NCI-H146 treated with DMSO at 0.1 percent for 48 hours (cell line): Measurements from ENCODE around the gene CLEC17A.
"Not testable (repeated sequence)": the region's sequence is repeated elsewhere in the genome, so short reads cannot be mapped to it uniquely, and the experiment has no call there.

ENCODE experiments used
- DNase-seq: peaks from one replicate; lab custom pipeline; 2025; ENCODE audit not compliant: unreplicated experiment; lab: John Stamatoyannopoulos, UW

Gene CLEC17A

GRCh38 chr19:14582894-14583340 lies at the start of gene CLEC17A:
CLEC17A (plus strand) TSS chr19:14583084; CDS start chr19:14583161, 77 bp downstream.
- no peak for DNase-seq

GRCh38 chr19:14533450-14533849 lies 49.4 kb upstream of the CLEC17A start:
- no peak for DNase-seq

- DNase-seq, result no peak
These were observed 45.8 kb upstream of the CLEC17A start for GRCh38 chr19:14536926-14537692.

GRCh38 chr19:14540741-14541525 lies 42.0 kb upstream of the CLEC17A start:
- DNase-seq, result no peak

GRCh38 chr19:14541979-14542378 lies 40.9 kb upstream of the CLEC17A start:
- DNase-seq, result not testable (repeated sequence)

- DNase-seq, result no peak
These were observed 40.1 kb upstream of the CLEC17A start for GRCh38 chr19:14542711-14543328.

GRCh38 chr19:14544047-14544446 lies 38.8 kb upstream of the CLEC17A start:
- no peak for DNase-seq

GRCh38 chr19:14544977-14545715 lies 37.7 kb upstream of the CLEC17A start:
- DNase-seq, result no peak

- DNase-seq, result no peak
These were observed 37.2 kb upstream of the CLEC17A start for GRCh38 chr19:14545716-14546082.

- no peak for DNase-seq
These were observed 32.6 kb upstream of the CLEC17A start for GRCh38 chr19:14550201-14550754.

- DNase-seq, result not testable (repeated sequence)
These were observed 31.5 kb upstream of the CLEC17A start for GRCh38 chr19:14551134-14552005.

GRCh38 chr19:14552006-14552360 lies 30.9 kb upstream of the CLEC17A start:
- not testable (repeated sequence) for DNase-seq

GRCh38 chr19:14553042-14553938 lies 29.6 kb upstream of the CLEC17A start:
- DNase-seq, result no peak

GRCh38 chr19:14553939-14554243 lies 29.0 kb upstream of the CLEC17A start:
- no peak for DNase-seq

GRCh38 chr19:14554382-14554812 lies 28.5 kb upstream of the CLEC17A start:
- no peak for DNase-seq

- DNase-seq, result no peak
These were observed 26.8 kb upstream of the CLEC17A start for GRCh38 chr19:14555918-14556661.

GRCh38 chr19:14556662-14557188 lies 26.2 kb upstream of the CLEC17A start:
- peak; percentile 31 for DNase-seq
